Peyer's patch (tissue), 4 donors: ENCODE data around the gene ZBTB16.

Experiments
- CTCF ChIP-seq, 6 experiments: fragments of 450-650 bp in 4 of 6; fragments of 200-600 bp in 2 of 6; sonication (generic) in 1 of 6; IDR thresholded peaks; one replicate each; pipeline ENCODE4 v1.5.1; 2017 to 2019; ENCODE audit warnings: antibody characterized with exemption in 6 of 6, mild to moderate bottlenecking in 3 of 6, moderate library complexity in 1 of 6
- POLR2A ChIP-seq, 2 donors: fragments of 450-650 bp; IDR thresholded peaks; one replicate each; pipeline ENCODE4 v1.5.1; 2017; ENCODE audit warnings: antibody characterized with exemption in 2 of 2, mild to moderate bottlenecking in 2 of 2, moderate library complexity in 2 of 2

- TF ChIP-seq CTCF (IDR thresholded peaks at IDR 0.05) (no peak), POLR2A (IDR thresholded peaks at IDR 0.05) (no peak)
These were observed 28.7 kb downstream of the ZBTB16 start for GRCh38 chr11:114088216-114088615.
